NT2/D1 (cell line): ENCODE measurements around the gene PTTG2.

ENCODE experiments used
- DNase-seq: peaks from one replicate; pipeline ENCODE4 v3.0.0-alpha.2; 2011; ENCODE audit warnings: low read depth, low spot score
- H3K27me3 ChIP-seq: 2 replicates; pipeline ENCODE4 v1.6.0; 2011; ENCODE audit warnings: mild to moderate bottlenecking; ENCODE audit not compliant: insufficient read length, insufficient read depth
- H3K36me3 ChIP-seq: 2 replicates; pipeline ENCODE4 v1.6.1; 2011; ENCODE audit warnings: mild to moderate bottlenecking, low read length, mixed read lengths; ENCODE audit not compliant: insufficient read depth, insufficient read length
- H3K4me1 ChIP-seq: 2 replicates; pipeline ENCODE4 v1.5.1; 2011; ENCODE audit not compliant: insufficient read depth, insufficient read length
- H3K4me3 ChIP-seq: 2 replicates; pipeline ENCODE4 v1.5.1; 2011; ENCODE audit warnings: low read depth; ENCODE audit not compliant: insufficient read length
- H3K9ac ChIP-seq: 2 replicates; pipeline ENCODE4 v1.6.0; 2011; ENCODE audit warnings: low read depth; ENCODE audit not compliant: insufficient read length
- H3K9me3 ChIP-seq: 2 replicates; pipeline ENCODE4 v1.5.1; 2011; ENCODE audit warnings: mild to moderate bottlenecking, low read length; ENCODE audit not compliant: insufficient read depth
- SUZ12 ChIP-seq: IDR thresholded peaks from 2 replicates; pipeline ENCODE4 v1.6.1; 2011; ENCODE audit not compliant: insufficient read length, insufficient read depth; ENCODE audit errors: extremely low read depth
- YY1 ChIP-seq: IDR thresholded peaks from 2 replicates; pipeline ENCODE4 v1.6.1; 2011; ENCODE audit not compliant: insufficient read length, insufficient read depth
- ZNF274 ChIP-seq: IDR thresholded peaks from 2 replicates; pipeline ENCODE4 v1.6.1; 2011; ENCODE audit warnings: mild to moderate bottlenecking, low read depth, low read length

The PTTG2 gene

GRCh38 chr4:37988670-37989069 is 28.5 kb downstream of the PTTG2 start:
- Histone ChIP-seq H3K4me1 (peaks cover 5% of the 10 kb centered on the region), H3K9ac (no peak overlapping the region), H3K4me3 (no peak overlapping the region), H3K9me3 (no peaks in the 10 kb centered on the region), H3K36me3 (no peaks in the 10 kb centered on the region), H3K27me3 (no peaks in the 10 kb centered on the region)
- DNase-seq, result no peak
- TF ChIP-seq YY1 (no peak), ZNF274 (no peak), SUZ12 (no peak)

GRCh38 chr4:37989398-37990260 is 29.4 kb downstream of the PTTG2 start:
- TF ChIP-seq YY1 (no peak), SUZ12 (no peak), ZNF274 (no peak)
- Histone ChIP-seq H3K36me3 (no peaks in the 10 kb centered on the region), H3K9ac (no peak overlapping the region), H3K27me3 (no peaks in the 10 kb centered on the region), H3K4me1 (peaks cover 5% of the 10 kb centered on the region), H3K4me3 (no peak overlapping the region), H3K9me3 (no peaks in the 10 kb centered on the region)
- DNase-seq, result no peak

GRCh38 chr4:37990731-37991245 is 30.6 kb downstream of the PTTG2 start:
- no peaks in the 10 kb centered on the region for H3K36me3 ChIP-seq
- no peak for TF ChIP-seq SUZ12
- TF ChIP-seq ZNF274, result no peak
- TF ChIP-seq YY1, result no peak
- H3K9ac ChIP-seq, result no peak overlapping the region
- DNase-seq, result no peak
- H3K9me3 ChIP-seq, result no peaks in the 10 kb centered on the region
- H3K4me3 ChIP-seq, result no peak overlapping the region
- peaks cover 5% of the 10 kb centered on the region for H3K4me1 ChIP-seq
- no peaks in the 10 kb centered on the region for H3K27me3 ChIP-seq

- H3K9me3 ChIP-seq, result no peaks in the 10 kb centered on the region
- H3K4me1 ChIP-seq, result peaks cover 5% of the 10 kb centered on the region
- H3K36me3 ChIP-seq, result no peaks in the 10 kb centered on the region
- no peak overlapping the region for H3K9ac ChIP-seq
- TF ChIP-seq YY1, result no peak
- TF ChIP-seq SUZ12, result no peak
- TF ChIP-seq ZNF274, result no peak
- no peak overlapping the region for H3K4me3 ChIP-seq
- no peak for DNase-seq
- H3K27me3 ChIP-seq, result no peaks in the 10 kb centered on the region
These were observed 31.6 kb downstream of the PTTG2 start for GRCh38 chr4:37991623-37992410.

- Histone ChIP-seq H3K4me1 (peaks cover 3% of the 10 kb centered on the region), H3K4me3 (no peak overlapping the region), H3K27me3 (no peaks in the 10 kb centered on the region), H3K9ac (no peak overlapping the region), H3K36me3 (no peaks in the 10 kb centered on the region), H3K9me3 (no peaks in the 10 kb centered on the region)
- no peak for TF ChIP-seq ZNF274
- TF ChIP-seq SUZ12, result no peak
- no peak for TF ChIP-seq YY1
- DNase-seq, result no peak
These were observed 33.6 kb downstream of the PTTG2 start for GRCh38 chr4:37993806-37994205.

- no peak overlapping the region for H3K4me3 ChIP-seq
- H3K27me3 ChIP-seq, result no peaks in the 10 kb centered on the region
- H3K4me1 ChIP-seq, result peaks cover 3% of the 10 kb centered on the region
- no peak overlapping the region for H3K9ac ChIP-seq
- no peak for DNase-seq
- H3K36me3 ChIP-seq, result no peaks in the 10 kb centered on the region
- no peaks in the 10 kb centered on the region for H3K9me3 ChIP-seq
- TF ChIP-seq YY1, result no peak
These were observed 34.4 kb downstream of the PTTG2 start for GRCh38 chr4:37994569-37994968.

- TF ChIP-seq ZNF274 (no peak), YY1 (no peak), SUZ12 (no peak)
These were observed 35.2 kb downstream of the PTTG2 start for GRCh38 chr4:37995299-37995821.

More at GRCh38 chr4:37995299-37995821, 35.2 kb downstream of the PTTG2 start:
- Histone ChIP-seq H3K9me3 (no peaks in the 10 kb centered on the region), H3K4me3 (no peak overlapping the region), H3K9ac (no peak overlapping the region), H3K27me3 (no peaks in the 10 kb centered on the region), H3K4me1 (peaks cover 3% of the 10 kb centered on the region), H3K36me3 (no peaks in the 10 kb centered on the region)
- no peak for DNase-seq
